Natural killer cell (primary cell): Measurements from ENCODE around the gene SPCS3. TPM values are rescaled to one million over a fixed set of nuclear protein-coding genes. Genes with fewer than 3 reads are reported as not detected.

Source experiments
- ATAC-seq, 3 donors: fragments of 150-1000 bp in 2 of 3; fragments of 200-7000 bp in 1 of 3; cut with Tn5 transposase; 1 replicate in 1 of 3; 2 replicates in 2 of 3; pipeline ENCODE4 v1.10.0; 2021; ENCODE audit warnings: mild to moderate bottlenecking in 2 of 3, moderate library complexity in 2 of 3
- DNase-seq, 2 donors: peaks; one replicate each; pipeline versions ENCODE4 v3.0.0 to v3.0.0-alpha.2; 2013 to 2021; ENCODE audit warnings: mixed read lengths in 1 of 2
- H3K27ac ChIP-seq: one replicate; pipeline ENCODE4 v1.5.1; 2013; ENCODE audit warnings: mild to moderate bottlenecking, low read length
- H3K27me3 ChIP-seq: one replicate; pipeline ENCODE4 v1.6.1; 2013; ENCODE audit warnings: low read length; ENCODE audit not compliant: control insufficient read depth, insufficient read depth
- H3K36me3 ChIP-seq: one replicate; pipeline ENCODE4 v1.6.1; 2013; ENCODE audit warnings: low read length; ENCODE audit not compliant: control insufficient read depth, insufficient read depth
- H3K4me1 ChIP-seq: one replicate; pipeline ENCODE4 v1.6.1; 2013; ENCODE audit warnings: low read length; ENCODE audit not compliant: control insufficient read depth, insufficient read depth
- H3K4me3 ChIP-seq: one replicate; pipeline ENCODE4 v1.5.1; 2013; ENCODE audit warnings: low read length
- H3K9me3 ChIP-seq: one replicate; pipeline ENCODE4 v1.6.1; 2013; ENCODE audit warnings: low read length; ENCODE audit not compliant: control insufficient read depth, insufficient read depth
- H3K27ac Mint-ChIP-seq, 2 donors: one replicate each; pipeline ENCODE4 v1.8.0; 2022; ENCODE audit warnings: mild to moderate bottlenecking in 2 of 2, mixed read lengths in 2 of 2, moderate library complexity in 1 of 2
- H3K27me3 Mint-ChIP-seq, 2 donors: one replicate each; pipeline ENCODE4 v1.8.0; 2022; ENCODE audit warnings: low read depth in 2 of 2, mixed read lengths in 2 of 2
- H3K36me3 Mint-ChIP-seq: one replicate; pipeline ENCODE4 v1.8.0; 2022; ENCODE audit warnings: mixed read lengths
- H3K4me1 Mint-ChIP-seq, 2 donors: one replicate each; pipeline ENCODE4 v1.8.0; 2022; ENCODE audit warnings: mixed read lengths in 2 of 2
- H3K4me3 Mint-ChIP-seq: one replicate; pipeline ENCODE4 v1.8.0; 2022; ENCODE audit warnings: mild to moderate bottlenecking, moderate library complexity, mixed read lengths
- H3K9me3 Mint-ChIP-seq, 2 donors: one replicate each; pipeline ENCODE4 v1.8.0; 2022; ENCODE audit warnings: mixed read lengths in 2 of 2
- WGBS: methylation state at CpG from one replicate; pipeline ENCODE4 v1.1.7; 2013; ENCODE audit warnings: missing lambda C conversion rate; ENCODE audit not compliant: insufficient coverage; 5-methylcytosine and 5-hydroxymethylcytosine counted together
- intact Hi-C: fragments of 100-400 bp; cut with micrococcal nuclease; formaldehyde crosslinking; loops from one replicate; pipeline ENCODE4 v1.14.2; 2022
- total RNA-seq, 4 donors: library from RNA; stranded (reverse); fragments of 120-200 nt in 1 of 4; gene quantifications; one replicate each; pipeline versions ENCODE4 v1.2.3 to v1.2.4, GENCODE V29; 2013 to 2022
- TF ChIP-seq, protein P1 (sequence below): fragments of 200-600 bp; IDR thresholded peaks from one replicate; pipeline ENCODE4 v1.8.0; 2022; ENCODE audit warnings: antibody characterized with exemption

The SPCS3 gene
- total RNA-seq, 3 donors from 2014 or later (not counting 1 experiment from before 2014, with no cell fraction given) = 157 to 204 (median 171) TPM

DNA sequence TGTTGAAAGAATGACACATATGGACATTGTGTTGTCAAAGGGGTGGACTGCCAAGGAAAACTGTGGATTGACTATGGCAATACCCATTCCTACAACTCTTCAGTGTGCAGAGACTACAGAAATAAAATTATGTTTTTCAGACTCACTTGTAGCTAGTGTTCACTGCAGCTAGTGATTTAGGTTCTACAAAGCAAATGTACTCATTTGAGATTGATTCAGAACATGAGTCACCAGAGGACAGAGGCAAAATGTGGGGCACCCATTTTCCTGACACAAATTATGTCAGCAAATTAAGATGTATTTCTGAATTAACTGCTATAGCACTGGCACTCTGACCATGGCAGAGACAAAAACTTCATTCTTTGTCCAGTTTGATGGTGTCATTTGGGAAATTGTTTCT, 40.7 kb downstream of the SPCS3 start:
- intact Hi-C loops = no loop called here
- H3K4me1 ChIP-seq = no peaks in the 10 kb centered on the region
- Mint-ChIP-seq H3K27ac (no peak overlapping the region), H3K27me3 (no peaks in the 10 kb centered on the region), H3K4me3 (no peak overlapping the region), H3K9me3 (no peaks in the 10 kb centered on the region), H3K36me3 (no peaks in the 10 kb centered on the region), H3K4me1 (no peaks in the 10 kb centered on the region)
- ATAC-seq = no peak
- no peak overlapping the region for H3K27ac ChIP-seq
- H3K4me3 ChIP-seq = no peak overlapping the region
- no peak for DNase-seq
- H3K36me3 ChIP-seq = no peaks in the 10 kb centered on the region
- H3K27me3 ChIP-seq = no peaks in the 10 kb centered on the region
- TF ChIP-seq, protein P1, sequence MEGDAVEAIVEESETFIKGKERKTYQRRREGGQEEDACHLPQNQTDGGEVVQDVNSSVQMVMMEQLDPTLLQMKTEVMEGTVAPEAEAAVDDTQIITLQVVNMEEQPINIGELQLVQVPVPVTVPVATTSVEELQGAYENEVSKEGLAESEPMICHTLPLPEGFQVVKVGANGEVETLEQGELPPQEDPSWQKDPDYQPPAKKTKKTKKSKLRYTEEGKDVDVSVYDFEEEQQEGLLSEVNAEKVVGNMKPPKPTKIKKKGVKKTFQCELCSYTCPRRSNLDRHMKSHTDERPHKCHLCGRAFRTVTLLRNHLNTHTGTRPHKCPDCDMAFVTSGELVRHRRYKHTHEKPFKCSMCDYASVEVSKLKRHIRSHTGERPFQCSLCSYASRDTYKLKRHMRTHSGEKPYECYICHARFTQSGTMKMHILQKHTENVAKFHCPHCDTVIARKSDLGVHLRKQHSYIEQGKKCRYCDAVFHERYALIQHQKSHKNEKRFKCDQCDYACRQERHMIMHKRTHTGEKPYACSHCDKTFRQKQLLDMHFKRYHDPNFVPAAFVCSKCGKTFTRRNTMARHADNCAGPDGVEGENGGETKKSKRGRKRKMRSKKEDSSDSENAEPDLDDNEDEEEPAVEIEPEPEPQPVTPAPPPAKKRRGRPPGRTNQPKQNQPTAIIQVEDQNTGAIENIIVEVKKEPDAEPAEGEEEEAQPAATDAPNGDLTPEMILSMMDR = no peak
- no peaks in the 10 kb centered on the region for H3K9me3 ChIP-seq

DNA sequence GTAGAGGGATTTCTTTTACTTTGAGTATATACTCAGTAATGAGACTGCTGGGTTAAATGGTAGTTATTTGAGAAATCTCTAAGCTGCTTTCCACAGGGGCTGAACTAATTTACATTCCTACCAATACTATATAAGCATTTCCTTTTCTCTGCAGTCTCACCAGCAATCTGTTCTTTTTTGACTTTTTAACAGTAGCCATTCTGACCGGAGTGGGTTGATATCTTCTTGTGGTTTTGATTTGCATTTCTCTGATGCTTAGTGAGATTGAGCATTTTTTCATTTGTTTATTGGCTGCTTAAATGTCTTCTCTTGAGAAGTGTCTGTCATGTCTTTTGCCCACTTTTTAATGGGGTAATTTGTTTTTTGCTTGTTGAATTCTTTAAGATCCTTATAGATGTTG, 43.3 kb downstream of the SPCS3 start:
- H3K4me1 ChIP-seq = no peaks in the 10 kb centered on the region
- H3K27ac Mint-ChIP-seq = no peak overlapping the region
- 50% methylated on average over 1 of the region's 1 CpG for WGBS
- H3K27me3 Mint-ChIP-seq = no peaks in the 10 kb centered on the region
- no peak overlapping the region for H3K27ac ChIP-seq
- H3K4me3 ChIP-seq = no peak overlapping the region
- ATAC-seq (no peak), DNase-seq (no peak)
- intact Hi-C loops = no loop called here
- no peaks in the 10 kb centered on the region for H3K27me3 ChIP-seq
- TF ChIP-seq, protein P1 = no peak
- no peaks in the 10 kb centered on the region for H3K4me1 Mint-ChIP-seq
- H3K9me3 ChIP-seq = no peaks in the 10 kb centered on the region
- H3K4me3 Mint-ChIP-seq = no peak overlapping the region
- H3K9me3 Mint-ChIP-seq = peaks cover 0 to 5% of the 10 kb centered on the region in 2 donors
- H3K36me3 ChIP-seq = no peaks in the 10 kb centered on the region
- peaks cover 12% of the 10 kb centered on the region for H3K36me3 Mint-ChIP-seq

DNA sequence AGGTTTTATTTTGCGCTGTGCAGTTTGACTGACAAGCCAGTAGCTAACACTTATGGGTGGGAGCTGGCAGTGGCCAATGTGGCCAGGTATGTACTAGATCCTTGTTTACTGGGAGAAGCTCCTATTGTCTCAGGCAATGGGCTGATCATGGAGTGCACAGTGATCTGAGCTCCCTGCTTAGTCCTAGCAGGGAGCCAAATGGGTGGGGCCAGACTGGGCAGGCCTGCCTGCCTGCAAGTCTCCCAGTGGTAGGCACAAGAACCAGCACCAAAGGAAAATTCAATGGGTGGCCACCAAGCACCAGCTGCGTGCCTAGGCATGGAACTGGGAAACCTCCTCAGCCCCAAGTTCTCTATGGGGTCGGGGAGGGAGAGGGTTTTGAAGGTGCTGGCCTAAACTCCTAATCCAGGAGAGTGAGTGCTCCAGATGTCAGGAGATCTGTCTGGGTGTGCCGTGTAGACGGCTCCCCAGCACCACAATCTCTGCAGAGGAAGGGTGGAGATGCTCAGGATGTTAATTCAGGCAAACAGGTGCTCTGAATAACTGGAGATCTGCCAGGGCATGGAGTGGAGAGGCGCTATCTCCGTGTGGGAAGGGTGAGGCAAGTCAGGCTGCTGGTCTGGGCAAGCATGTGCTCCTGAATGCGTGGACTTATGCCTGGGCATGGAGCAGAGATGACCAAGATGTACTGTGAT, 48.2 kb downstream of the SPCS3 start:
- no peaks in the 10 kb centered on the region for H3K27me3 ChIP-seq
- TF ChIP-seq, protein P1 = no peak
- intact Hi-C loops = no loop called here
- H3K4me3 ChIP-seq = no peak overlapping the region
- H3K36me3 Mint-ChIP-seq = peaks cover 12% of the 10 kb centered on the region
- no peak overlapping the region for H3K4me3 Mint-ChIP-seq
- no peaks in the 10 kb centered on the region for H3K36me3 ChIP-seq
- H3K9me3 ChIP-seq = no peaks in the 10 kb centered on the region
- ATAC-seq (no peak), DNase-seq (no peak)
- H3K4me1 ChIP-seq = no peaks in the 10 kb centered on the region
- peaks cover 0 to 5% of the 10 kb centered on the region in 2 donors for H3K9me3 Mint-ChIP-seq
- peaks cover 0 to 3% of the 10 kb centered on the region in 2 donors for H3K27me3 Mint-ChIP-seq
- WGBS = 87% methylated on average over 8 of the region's 8 CpGs
- H3K4me1 Mint-ChIP-seq = no peaks in the 10 kb centered on the region
- no peak overlapping the region for H3K27ac ChIP-seq
- H3K27ac Mint-ChIP-seq = no peak overlapping the region
